HEK293 (cell line): ENCODE data around the gene UBIAD1.

Source experiments
- BCL11A ChIP-seq: fragments of 450-650 bp; formaldehyde crosslinking; IDR thresholded peaks from 2 replicates; pipeline ENCODE4 v1.5.1; 2016; ENCODE audit warnings: low read depth, missing biosample characterization, missing genetic modification characterization
- GFI1B ChIP-seq: fragments of 450-650 bp; formaldehyde crosslinking; IDR thresholded peaks from 2 replicates; pipeline ENCODE4 v1.5.1; 2016; ENCODE audit warnings: missing biosample characterization, missing genetic modification characterization
- GLI2 ChIP-seq: fragments of 450-650 bp; formaldehyde crosslinking; IDR thresholded peaks from 2 replicates; pipeline ENCODE4; 2017; ENCODE audit warnings: missing biosample characterization, missing genetic modification characterization, low read depth, borderline replicate concordance
- GLI4 ChIP-seq: fragments of 450-650 bp; formaldehyde crosslinking; IDR thresholded peaks from 2 replicates; pipeline ENCODE4 v1.5.1; 2016; ENCODE audit warnings: missing biosample characterization, missing genetic modification characterization
- KLF17 ChIP-seq: fragments of 450-650 bp; formaldehyde crosslinking; IDR thresholded peaks from 2 replicates; pipeline ENCODE4 v1.5.1; 2016; ENCODE audit warnings: missing biosample characterization, missing genetic modification characterization
- OSR2 ChIP-seq: fragments of 450-650 bp; formaldehyde crosslinking; IDR thresholded peaks from 2 replicates; pipeline ENCODE4 v1.5.1; 2016; ENCODE audit warnings: missing biosample characterization, missing genetic modification characterization
- SCRT1 ChIP-seq: fragments of 450-650 bp; formaldehyde crosslinking; IDR thresholded peaks from 2 replicates; pipeline ENCODE4 v1.5.1; 2016; ENCODE audit warnings: missing biosample characterization, missing genetic modification characterization, borderline replicate concordance
- SP2 ChIP-seq: fragments of 450-650 bp; formaldehyde crosslinking; IDR thresholded peaks from 2 replicates; pipeline ENCODE4 v1.5.1; 2016; ENCODE audit warnings: missing biosample characterization, missing genetic modification characterization
- TRIM28 ChIP-seq: IDR thresholded peaks from 2 replicates; pipeline ENCODE4 v1.6.1; 2011; ENCODE audit warnings: low read length, control low read depth, borderline replicate concordance
- WT1 ChIP-seq: fragments of 450-650 bp; formaldehyde crosslinking; IDR thresholded peaks from 2 replicates; pipeline ENCODE4 v1.5.1; 2016; ENCODE audit warnings: missing biosample characterization, missing genetic modification characterization
- YY2 ChIP-seq: fragments of 450-650 bp; formaldehyde crosslinking; IDR thresholded peaks from 2 replicates; pipeline ENCODE4 v1.5.1; 2016; ENCODE audit warnings: missing biosample characterization, missing genetic modification characterization
- ZBTB1 ChIP-seq: fragments of 450-650 bp; formaldehyde crosslinking; IDR thresholded peaks from 2 replicates; pipeline ENCODE4 v1.5.1; 2016; ENCODE audit warnings: missing biosample characterization, missing genetic modification characterization
- ZBTB44 ChIP-seq: fragments of 450-650 bp; IDR thresholded peaks from 2 replicates; pipeline ENCODE4 v1.5.1; 2018; ENCODE audit warnings: missing biosample characterization, mild to moderate bottlenecking, missing genetic modification characterization
- ZBTB7A ChIP-seq: fragments of 450-650 bp; formaldehyde crosslinking; IDR thresholded peaks from 2 replicates; pipeline ENCODE4 v1.5.1; 2016; ENCODE audit warnings: low read depth, missing biosample characterization, missing genetic modification characterization
- ZFP37 ChIP-seq: fragments of 450-650 bp; formaldehyde crosslinking; IDR thresholded peaks from 2 replicates; pipeline ENCODE4 v1.5.1; 2016; ENCODE audit warnings: missing biosample characterization, missing genetic modification characterization
- ZNF121 ChIP-seq: fragments of 450-650 bp; formaldehyde crosslinking; IDR thresholded peaks from 2 replicates; pipeline ENCODE4 v1.5.1; 2016; ENCODE audit warnings: missing biosample characterization, missing genetic modification characterization
- ZNF138 ChIP-seq: fragments of 450-650 bp; formaldehyde crosslinking; IDR thresholded peaks from 2 replicates; pipeline ENCODE4 v1.5.1; 2016; ENCODE audit warnings: missing biosample characterization, missing genetic modification characterization, borderline replicate concordance
- ZNF18 ChIP-seq: fragments of 450-650 bp; formaldehyde crosslinking; IDR thresholded peaks from 2 replicates; pipeline ENCODE4 v1.5.1; 2016; ENCODE audit warnings: missing biosample characterization, missing genetic modification characterization
- ZNF19 ChIP-seq: fragments of 450-650 bp; formaldehyde crosslinking; IDR thresholded peaks from 2 replicates; pipeline ENCODE4; 2016; ENCODE audit warnings: missing biosample characterization, missing genetic modification characterization, low read depth
- ZNF266 ChIP-seq: fragments of 450-650 bp; formaldehyde crosslinking; IDR thresholded peaks from 2 replicates; pipeline ENCODE4 v1.5.1; 2016; ENCODE audit warnings: missing biosample characterization, missing genetic modification characterization, low read depth
- ZNF280C ChIP-seq: fragments of 450-650 bp; formaldehyde crosslinking; IDR thresholded peaks from 2 replicates; pipeline ENCODE4 v1.5.1; 2016; ENCODE audit warnings: missing biosample characterization, missing genetic modification characterization
- ZNF311 ChIP-seq: fragments of 450-650 bp; formaldehyde crosslinking; IDR thresholded peaks from 2 replicates; pipeline ENCODE4 v1.5.1; 2017; ENCODE audit warnings: missing biosample characterization, missing genetic modification characterization, borderline replicate concordance
- ZNF350 ChIP-seq: fragments of 450-650 bp; formaldehyde crosslinking; IDR thresholded peaks from 2 replicates; pipeline ENCODE4 v1.5.0; 2017; ENCODE audit warnings: missing biosample characterization, mild to moderate bottlenecking, missing genetic modification characterization
- ZNF37A ChIP-seq: fragments of 450-650 bp; IDR thresholded peaks from 2 replicates; pipeline ENCODE4 v1.5.1; 2018; ENCODE audit warnings: missing biosample characterization, missing genetic modification characterization
- ZNF391 ChIP-seq: fragments of 450-650 bp; formaldehyde crosslinking; IDR thresholded peaks from 2 replicates; pipeline ENCODE4 v1.5.1; 2016; ENCODE audit warnings: low read depth, missing biosample characterization, missing genetic modification characterization, borderline replicate concordance
- ZNF473 ChIP-seq: fragments of 450-650 bp; formaldehyde crosslinking; IDR thresholded peaks from 2 replicates; pipeline ENCODE4 v1.5.1; 2017; ENCODE audit warnings: missing biosample characterization, missing genetic modification characterization
- ZNF521 ChIP-seq: fragments of 450-650 bp; formaldehyde crosslinking; IDR thresholded peaks from 2 replicates; pipeline ENCODE4 v1.5.1; 2017; ENCODE audit warnings: missing biosample characterization, mild to moderate bottlenecking, missing genetic modification characterization
- ZNF529 ChIP-seq: fragments of 450-650 bp; formaldehyde crosslinking; IDR thresholded peaks from 2 replicates; pipeline ENCODE4 v1.5.1; 2017; ENCODE audit warnings: missing genetic modification characterization, missing biosample characterization; ENCODE audit not compliant: insufficient replicate concordance
- ZNF530 ChIP-seq: fragments of 450-650 bp; formaldehyde crosslinking; IDR thresholded peaks from 2 replicates; pipeline ENCODE4 v1.5.1; 2016; ENCODE audit warnings: low read depth, missing biosample characterization, missing genetic modification characterization
- ZNF549 ChIP-seq: fragments of 450-650 bp; IDR thresholded peaks from 2 replicates; pipeline ENCODE4 v1.5.1; 2018; ENCODE audit warnings: missing biosample characterization, missing genetic modification characterization, mild to moderate bottlenecking, inconsistent platforms, moderate library complexity
- ZNF621 ChIP-seq: fragments of 450-650 bp; formaldehyde crosslinking; IDR thresholded peaks from 2 replicates; pipeline ENCODE4 v1.5.1; 2017; ENCODE audit warnings: missing biosample characterization, missing genetic modification characterization
- ZNF623 ChIP-seq: fragments of 450-650 bp; formaldehyde crosslinking; IDR thresholded peaks from 2 replicates; pipeline ENCODE4 v1.5.1; 2016; ENCODE audit warnings: missing biosample characterization, missing genetic modification characterization
- ZNF658 ChIP-seq: fragments of 450-650 bp; formaldehyde crosslinking; IDR thresholded peaks from 2 replicates; pipeline ENCODE4; 2016; ENCODE audit warnings: missing biosample characterization, missing genetic modification characterization
- ZNF791 ChIP-seq: fragments of 450-650 bp; formaldehyde crosslinking; IDR thresholded peaks from 2 replicates; pipeline ENCODE4 v1.5.1; 2016; ENCODE audit warnings: missing biosample characterization, missing genetic modification characterization
- ZSCAN16 ChIP-seq: fragments of 450-650 bp; formaldehyde crosslinking; IDR thresholded peaks from 2 replicates; pipeline ENCODE4 v1.5.1; 2016; ENCODE audit warnings: missing biosample characterization, missing genetic modification characterization
- ZXDB ChIP-seq: fragments of 450-650 bp; formaldehyde crosslinking; IDR thresholded peaks from 2 replicates; pipeline ENCODE4 v1.5.1; 2016; ENCODE audit warnings: missing biosample characterization, missing genetic modification characterization

Gene UBIAD1

GRCh38 chr1:11262171-11263049, 10.6 kb upstream of the UBIAD1 start, which contains the start of gene MTOR (continued):
- no peak for TF ChIP-seq ZNF791 (tag by site-specific recombination)
- TF ChIP-seq ZNF121 (tag by site-specific recombination): no peak
- peak; percentile 33; the same call in 1 of the 2 replicates for TF ChIP-seq ZNF391
- TF ChIP-seq GFI1B (tag by site-specific recombination): no peak
- TF ChIP-seq ZNF19: no peak
- TF ChIP-seq ZNF529: no peak
- TF ChIP-seq ZNF473 (tag by site-specific recombination): no peak
- no peak for TF ChIP-seq ZBTB1 (tag by site-specific recombination)
- TF ChIP-seq ZNF37A: no peak
- TF ChIP-seq ZNF18 (tag by site-specific recombination): no peak
- TF ChIP-seq ZNF280C (tag by site-specific recombination): no peak
- TF ChIP-seq ZFP37 (tag by site-specific recombination): no peak; the same call in 1 of the 2 replicates
- TF ChIP-seq SCRT1 (tag by site-specific recombination): no peak
- TF ChIP-seq ZBTB7A (tag by site-specific recombination): peak; percentile 81; the same call in 1 of the 2 replicates
- no peak for TF ChIP-seq ZNF311 (tag by site-specific recombination)
- no peak for TF ChIP-seq GLI4 (tag by site-specific recombination)
- TF ChIP-seq WT1 (tag by site-specific recombination): no peak
- no peak for TF ChIP-seq ZNF138 (tag by site-specific recombination)
- no peak for TF ChIP-seq ZNF530 (tag by site-specific recombination)
- no peak for TF ChIP-seq OSR2
- no peak for TF ChIP-seq GLI2
- TF ChIP-seq ZNF350 (tag by site-specific recombination): no peak
- TF ChIP-seq ZNF623: no peak
- TF ChIP-seq ZBTB44 (tag by site-specific recombination): no peak
- TF ChIP-seq ZXDB (tag by site-specific recombination): peak; percentile 86
- TF ChIP-seq YY2 (tag by site-specific recombination): no peak
- peak; percentile 86 for TF ChIP-seq TRIM28
- no peak for TF ChIP-seq ZNF658
- no peak for TF ChIP-seq ZNF621 (tag by site-specific recombination)
- peak; percentile 99 for TF ChIP-seq SP2 (tag by site-specific recombination)
- TF ChIP-seq BCL11A (tag by site-specific recombination): no peak
- TF ChIP-seq ZNF521: no peak
- no peak for TF ChIP-seq ZNF549 (tag by site-specific recombination)
- TF ChIP-seq KLF17 (tag by site-specific recombination): no peak
- TF ChIP-seq ZSCAN16: no peak
- TF ChIP-seq ZNF266 (tag by site-specific recombination): no peak
